Cardiac septum (tissue), 1 donor: ENCODE results near the gene DNMBP. TPM values are rescaled to one million over a fixed set of nuclear protein-coding genes. Genes with fewer than 3 reads are reported as not detected.
"Not testable (repeated sequence)": the region's sequence is repeated elsewhere in the genome, so short reads cannot be mapped to it uniquely, and the experiment has no call there.

Experiments
- DNase-seq: peaks from one replicate; pipeline ENCODE4 v3.0.0-alpha.2; 2020; ENCODE audit warnings: low spot score
- intact Hi-C: fragments of 100-400 bp; cut with DNase I; formaldehyde crosslinking; loops from one replicate; pipeline ENCODE4 v1.14.0; 2022
- total RNA-seq: library from RNA; stranded (reverse); fragmentation: NEBNext Ultra II Directional; extraction: Animal tissue kit (Norgen Biotek cat#: 25700); gene quantifications from one replicate; pipeline ENCODE4 v1.2.1, GENCODE V29; 2021
- donor health status: DM: no; HTN: no; CAD: no.

DNMBP gene
- total RNA-seq, 1 donor from 2014 or later = 5.6 TPM

DNA sequence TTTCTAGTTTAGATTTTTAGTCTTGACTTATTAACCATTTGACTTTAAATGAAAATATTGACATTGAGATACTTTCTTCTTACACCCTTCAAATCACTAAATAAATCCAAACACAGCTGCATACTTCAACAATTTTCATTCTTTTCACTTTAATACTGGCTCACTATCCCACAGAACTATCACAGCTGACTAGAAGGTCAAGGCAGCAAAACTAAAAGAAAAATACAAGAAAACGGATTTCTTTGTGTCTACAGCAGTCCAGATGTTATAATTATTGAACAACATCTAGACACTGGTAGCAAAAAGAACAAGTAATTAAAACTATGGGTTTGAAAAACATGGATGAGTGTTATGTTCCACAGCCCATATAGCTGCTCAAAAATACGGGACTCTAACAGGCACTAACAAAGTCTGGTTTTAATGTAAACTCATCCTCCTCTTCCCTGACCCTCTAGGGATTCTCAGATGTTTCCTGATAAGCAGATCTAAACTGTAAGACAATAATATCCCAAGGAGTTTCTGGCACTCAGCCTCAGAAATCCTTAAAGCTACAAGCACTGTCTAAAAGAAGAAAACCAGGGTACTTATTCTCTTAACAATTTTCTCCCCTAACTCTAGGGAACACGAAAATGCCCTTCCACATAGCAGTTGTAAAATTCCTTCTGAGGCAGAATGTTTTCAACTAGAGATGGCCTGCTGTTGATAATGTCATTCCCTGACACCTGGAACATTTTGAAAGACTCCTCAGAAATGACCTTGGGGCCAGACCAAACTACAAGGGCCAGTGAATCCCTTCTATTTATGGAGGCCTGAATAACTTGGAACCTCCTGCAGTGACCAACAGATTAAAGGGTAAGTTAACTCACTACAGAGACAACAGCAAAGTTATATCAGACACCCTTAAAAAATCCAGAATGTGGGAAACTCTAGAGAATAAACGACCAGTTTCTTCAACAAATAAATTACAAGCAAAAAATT, 12.8 kb downstream of the DNMBP start:
- intact Hi-C loops = no loop called here
- DNase-seq = no peak

DNA sequence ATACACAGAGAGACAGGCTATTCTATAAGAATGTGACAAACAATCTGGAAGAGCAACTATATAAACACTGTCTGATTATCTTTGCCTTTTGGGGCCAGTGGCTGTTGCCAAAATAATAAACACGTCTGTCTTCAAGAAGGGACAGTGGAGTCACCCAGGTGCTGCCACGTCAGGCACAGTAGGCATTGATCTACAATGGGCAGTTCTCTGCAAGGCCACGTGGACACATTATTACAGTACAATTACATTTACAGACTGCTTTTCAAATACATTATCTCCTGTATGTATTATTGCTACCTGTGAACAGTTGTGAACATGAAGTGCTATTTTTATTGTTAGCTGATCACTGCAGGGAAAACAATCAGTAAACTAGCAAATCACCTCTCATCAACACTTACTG, 14.0 kb downstream of the DNMBP start:
- DNase-seq = no peak
- intact Hi-C loops = no loop called here

DNA sequence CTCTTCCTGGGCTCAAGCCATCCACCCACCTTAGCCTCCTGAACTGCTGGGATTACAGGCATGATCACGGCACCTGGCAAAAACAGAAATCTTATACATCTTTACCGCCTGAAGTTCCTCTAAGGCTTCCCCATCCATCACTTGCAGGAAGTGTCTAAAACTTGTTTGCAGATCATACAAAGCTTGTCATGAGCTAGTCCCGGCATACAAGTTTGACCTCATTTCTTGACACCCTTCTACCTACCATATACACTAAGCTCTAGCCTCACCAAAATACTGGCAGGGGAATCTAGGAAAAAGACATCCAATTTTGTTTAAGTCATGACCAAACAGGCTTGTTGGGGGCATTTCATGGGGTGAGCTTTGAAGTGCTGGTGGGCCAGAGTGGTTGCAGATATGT, 14.5 kb downstream of the DNMBP start:
- intact Hi-C loops = no loop called here

DNA sequence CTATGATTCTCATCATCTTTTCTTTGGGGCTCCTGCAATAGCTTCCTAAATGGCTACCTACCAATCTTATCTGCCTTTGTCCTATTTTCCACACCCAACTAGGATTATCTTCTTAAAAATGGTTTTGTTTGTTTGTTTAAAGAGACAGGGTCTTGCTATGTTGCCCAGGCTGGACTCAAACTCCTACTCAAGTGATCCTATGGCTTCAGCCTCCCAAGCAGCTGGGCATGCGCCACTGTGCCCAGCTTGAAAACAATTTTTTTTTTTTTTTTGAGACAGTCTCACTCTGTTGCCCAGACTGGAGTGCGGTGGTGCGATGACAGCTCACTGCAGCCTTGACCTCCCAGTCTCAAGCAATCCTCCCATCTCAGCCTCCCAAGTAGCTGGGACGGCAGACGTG, 14.9 kb downstream of the DNMBP start:
- no peak for DNase-seq
- intact Hi-C loops = no loop called here

More for the DNA sequence above, 14.5 kb downstream of the DNMBP start:
- DNase-seq = no peak

DNA sequence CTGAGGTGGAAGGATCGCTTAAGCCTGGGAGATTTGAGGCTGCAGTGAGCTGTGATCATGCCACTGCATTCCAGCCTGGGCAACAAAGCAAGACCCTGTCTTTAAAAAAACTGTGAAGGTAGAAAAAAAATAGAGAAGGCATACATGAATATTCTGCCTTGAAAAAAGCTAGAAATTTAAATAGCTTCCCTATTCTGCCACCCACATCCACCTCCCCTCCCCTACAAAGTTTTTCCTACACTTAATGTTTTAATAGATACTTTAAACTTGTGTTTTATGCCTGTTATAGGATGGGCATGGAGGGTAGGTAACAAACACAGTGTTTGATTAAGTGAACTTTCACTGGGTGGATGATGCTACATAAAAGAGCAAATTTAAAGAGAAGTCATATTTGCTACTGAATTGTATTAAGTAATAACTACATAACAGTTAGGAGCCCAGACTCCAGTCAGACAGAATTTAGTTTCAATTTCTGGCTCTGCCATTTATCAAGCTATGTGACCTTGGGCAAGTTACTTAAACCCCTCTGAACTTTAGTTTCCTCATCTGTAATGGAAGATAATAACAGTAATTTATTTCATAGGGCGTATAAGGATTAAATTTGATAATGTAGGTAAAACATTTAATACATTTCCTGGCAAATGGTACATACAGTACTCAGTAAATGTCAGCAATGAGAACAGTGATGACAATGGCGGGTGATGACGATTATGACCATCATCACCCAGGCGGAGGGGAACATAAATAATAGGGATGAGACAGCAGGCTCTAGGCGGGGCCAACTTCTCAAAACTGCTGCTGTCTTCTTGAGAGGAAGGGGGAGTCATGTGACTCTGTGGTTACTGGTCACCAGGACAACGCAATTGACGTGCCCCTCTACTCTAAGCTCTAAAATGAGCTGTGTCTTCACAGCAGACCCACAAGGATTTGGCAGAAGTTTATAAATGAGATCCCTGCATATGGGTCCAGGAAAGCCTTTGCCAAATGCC, 15.8 kb downstream of the DNMBP start:
- intact Hi-C loops = no loop called here
- peak; percentile 85 for DNase-seq

DNA sequence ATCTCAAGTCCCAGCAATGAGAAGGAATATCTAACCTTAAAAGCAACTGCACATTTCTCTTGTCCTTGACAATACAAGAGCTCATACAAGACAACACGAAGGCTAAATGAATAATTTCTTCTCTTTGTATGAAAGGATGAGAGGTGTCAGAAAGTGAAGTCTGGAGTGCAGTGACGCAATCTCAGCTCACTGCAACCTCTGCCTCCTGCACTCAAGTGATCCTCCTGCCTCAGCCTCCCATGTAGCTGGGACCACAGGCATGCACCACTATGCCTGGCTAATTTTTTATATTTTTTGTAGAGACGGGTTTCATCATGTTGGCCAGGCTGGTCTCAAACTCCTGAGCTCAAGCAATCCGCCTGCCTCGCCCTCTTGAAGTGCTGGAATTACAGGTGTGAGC, 24.1 kb downstream of the DNMBP start:
- DNase-seq, intact Hi-C loops: not testable (repeated sequence)

DNA sequence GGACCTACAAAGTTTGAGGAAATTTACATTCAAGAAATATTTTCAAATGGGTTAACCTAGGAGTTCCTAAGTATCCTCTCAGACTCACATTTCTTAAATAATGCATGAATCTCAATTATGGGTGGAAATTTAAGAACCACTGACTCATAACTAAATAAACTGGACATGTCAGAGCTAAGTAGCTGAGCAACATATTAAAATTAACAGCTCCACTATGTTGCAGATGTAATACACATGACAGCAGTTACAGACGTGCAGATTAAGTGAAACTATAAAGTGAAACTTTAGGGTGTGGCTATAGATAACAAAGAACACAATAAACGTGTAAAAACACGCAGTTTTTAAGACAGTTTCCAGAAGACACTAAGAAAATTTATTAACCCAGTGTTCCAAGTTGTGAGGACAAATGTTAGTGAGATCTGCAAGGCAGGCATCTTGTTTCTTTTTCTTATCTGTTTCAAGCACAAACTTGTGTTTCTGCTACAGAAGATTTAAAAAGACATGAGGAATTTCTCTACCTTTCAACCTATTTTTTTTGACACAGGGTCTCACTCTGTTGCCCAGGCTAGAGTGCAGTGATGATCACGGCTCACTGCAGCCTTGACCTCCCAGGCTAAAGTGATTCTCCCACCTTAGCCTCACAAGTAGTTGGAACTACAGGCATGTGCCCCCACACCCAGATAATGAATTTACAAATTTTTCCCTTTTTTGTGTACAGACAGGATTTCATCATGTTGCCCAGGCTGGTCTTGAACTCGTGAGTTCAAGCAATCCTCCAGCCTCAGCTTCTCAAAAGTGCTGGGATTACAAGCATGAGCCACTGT, 25.3 kb downstream of the DNMBP start:
- no peak for DNase-seq
- intact Hi-C loops = no loop called here

DNA sequence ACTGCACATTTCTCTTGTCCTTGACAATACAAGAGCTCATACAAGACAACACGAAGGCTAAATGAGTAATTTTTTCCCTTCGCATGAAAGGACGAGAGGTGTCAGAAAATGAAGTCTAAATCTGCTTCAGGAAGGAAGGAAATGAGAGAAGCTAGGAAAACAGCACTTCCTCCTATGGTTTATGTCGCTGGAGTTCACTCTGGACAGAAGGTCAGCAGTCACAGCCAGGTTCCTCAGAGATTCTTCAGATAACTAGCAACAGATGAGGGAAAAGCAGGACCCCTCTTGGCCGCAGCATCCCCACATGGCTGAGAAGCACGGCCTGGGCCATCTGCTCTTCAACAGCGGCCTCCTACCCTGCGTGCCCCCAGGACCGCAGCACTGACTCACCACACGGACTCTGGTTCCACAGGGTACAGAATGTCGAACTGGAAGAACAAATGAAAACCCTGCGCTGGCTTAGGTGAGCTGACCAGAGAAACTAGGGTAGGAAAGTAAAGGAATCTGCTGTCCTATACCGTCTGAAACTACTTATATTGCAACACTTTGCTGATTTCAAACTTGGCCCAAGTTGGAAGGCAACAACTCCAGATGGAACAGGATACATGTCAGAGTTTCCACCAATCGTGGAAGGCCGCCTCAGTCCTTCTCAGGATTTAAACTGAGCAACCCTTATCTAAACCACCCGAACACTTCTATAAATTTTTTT, 26.3 kb downstream of the DNMBP start:
- intact Hi-C loops = no loop called here
- DNase-seq = no peak

DNA sequence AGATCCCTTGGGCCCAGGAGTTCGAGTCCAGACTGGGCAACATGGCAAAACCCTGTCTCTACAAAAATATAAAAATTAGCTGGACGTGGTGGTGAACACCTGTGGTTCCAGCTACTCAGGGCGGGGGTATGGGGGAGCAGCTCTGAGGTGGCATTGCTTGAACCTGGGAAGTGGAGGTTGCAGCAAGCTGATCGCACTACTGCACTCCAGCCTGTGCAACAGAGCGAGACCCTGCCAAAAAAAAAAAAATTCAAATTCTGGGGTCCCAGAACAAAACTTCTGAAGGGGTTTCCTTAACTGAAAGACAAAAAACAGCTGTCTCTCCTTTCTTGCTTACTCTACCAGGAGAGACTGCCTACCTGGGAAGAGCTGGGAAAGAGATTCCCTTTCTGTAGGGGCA, 27.0 kb downstream of the DNMBP start:
- intact Hi-C loops = no loop called here
- DNase-seq = no peak

DNA sequence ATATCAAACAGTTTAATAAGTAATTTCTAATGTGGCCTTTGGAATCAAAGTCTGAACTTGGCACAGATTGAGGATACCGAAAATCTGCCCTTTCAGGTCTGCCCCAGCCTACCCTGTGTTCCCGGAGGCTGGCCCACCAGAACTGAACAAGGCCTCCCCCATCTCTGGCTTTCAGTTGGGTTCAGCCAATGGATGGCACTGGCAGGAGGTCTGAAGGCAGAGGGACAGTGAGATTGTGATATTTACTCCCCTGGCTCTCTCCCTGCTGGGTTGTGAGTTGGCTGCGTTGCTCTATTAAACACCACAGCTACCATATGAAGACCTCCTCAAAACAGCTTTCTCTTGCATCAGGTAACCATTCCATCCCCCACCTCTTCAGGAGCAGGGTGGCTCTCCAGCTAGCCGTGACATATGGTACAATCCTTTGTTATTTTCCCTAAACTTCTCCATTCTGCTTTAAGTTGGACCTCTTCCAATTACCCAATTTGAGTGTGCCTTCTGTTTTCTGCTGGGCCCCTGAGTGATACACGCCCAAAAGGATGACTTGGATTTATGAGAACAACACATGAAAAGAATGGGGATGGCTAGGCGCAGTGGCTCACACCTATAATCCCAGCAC, 28.1 kb downstream of the DNMBP start:
- intact Hi-C loops = no loop called here
- DNase-seq = no peak

DNA sequence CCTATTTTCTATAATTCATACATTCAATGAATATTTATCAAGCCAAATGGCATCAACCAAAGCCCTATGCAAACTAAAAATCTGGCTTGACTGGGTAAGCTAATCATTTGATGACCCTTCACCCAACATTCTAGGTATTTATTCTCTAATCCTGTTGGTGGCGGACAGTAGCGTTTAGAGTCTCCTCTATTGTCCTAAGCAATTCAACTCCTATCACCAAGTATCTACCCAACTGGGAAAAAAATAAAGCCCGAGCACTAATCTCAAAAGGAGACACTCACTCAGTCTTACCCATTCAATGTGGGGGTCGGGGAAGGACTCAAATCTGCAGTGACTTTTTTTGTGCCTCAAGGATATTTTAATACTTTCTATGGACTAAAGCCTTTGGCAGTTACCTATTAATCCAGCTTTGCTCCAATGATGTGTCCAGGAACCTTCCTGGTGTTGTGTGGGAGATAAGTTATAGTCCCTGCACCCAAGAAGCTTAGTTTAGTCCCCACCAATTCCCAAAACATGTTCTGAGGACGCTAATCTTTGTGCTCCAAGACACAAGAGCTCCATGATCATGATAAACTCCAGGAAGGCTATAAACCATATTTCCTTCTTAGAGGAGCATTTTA, 30.6 kb downstream of the DNMBP start:
- no peak for DNase-seq
- intact Hi-C loops = no loop called here

DNA sequence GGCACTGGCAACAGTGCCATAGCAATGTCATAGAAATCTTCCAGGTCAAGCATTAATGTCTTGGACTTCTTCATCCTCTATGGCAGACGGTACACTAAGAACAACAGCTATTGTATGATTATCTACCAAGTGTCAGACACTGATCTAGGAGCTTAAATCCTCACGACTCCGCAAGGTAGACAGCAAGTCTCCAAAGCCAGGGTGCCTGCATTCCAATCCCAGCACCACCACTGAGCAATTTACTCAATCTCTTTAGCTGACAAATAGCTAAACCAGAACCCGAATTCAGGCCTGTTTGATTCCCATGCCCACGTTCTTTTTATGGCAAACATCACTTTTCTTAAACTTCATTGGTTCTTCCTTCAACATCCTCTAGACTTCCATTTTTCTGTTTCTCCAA, 31.8 kb downstream of the DNMBP start:
- no peak for DNase-seq
- intact Hi-C loops = loop anchor here (2.0 kb wide), 1 partner anchor 31 kb away; the partner anchor contains the start of gene DNMBP

DNA sequence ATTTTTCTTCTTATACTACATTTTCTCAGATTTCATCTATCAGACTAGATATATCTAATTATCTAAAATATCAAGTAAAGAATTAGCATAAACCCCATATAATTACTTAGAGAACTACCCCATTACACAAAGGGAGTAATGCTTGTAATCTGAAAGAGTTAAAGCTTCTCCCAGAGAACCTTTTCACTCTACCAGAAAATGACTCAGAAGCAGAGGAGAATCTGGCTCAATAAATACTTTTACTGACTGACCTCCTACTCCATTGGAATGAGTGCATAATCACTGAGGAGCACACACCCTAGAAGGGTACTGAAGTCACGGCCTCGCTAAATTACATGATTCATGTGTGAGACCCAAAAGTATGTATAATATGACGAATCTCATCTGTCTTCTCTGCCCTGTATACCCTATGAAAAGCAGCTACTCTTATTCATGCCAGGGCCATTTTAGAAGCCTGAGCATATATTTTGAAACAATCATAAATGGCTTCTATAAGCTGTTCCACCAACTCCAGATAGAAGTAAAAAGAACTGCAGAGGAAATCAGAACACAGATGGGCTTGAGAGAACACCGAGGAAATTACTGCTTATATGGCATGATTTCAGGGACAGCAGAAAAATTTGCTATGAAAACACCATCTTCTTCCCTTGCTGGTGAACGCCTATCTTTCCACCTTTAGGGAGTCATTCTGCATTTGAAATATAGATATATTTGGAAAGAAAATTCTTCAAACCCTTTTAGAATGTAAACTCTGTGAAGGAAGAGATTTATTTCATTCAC, 32.7 kb downstream of the DNMBP start:
- intact Hi-C loops = loop anchor here (2.0 kb wide), 1 partner anchor 32 kb away; the partner anchor contains the start of gene DNMBP
- no peak for DNase-seq

DNA sequence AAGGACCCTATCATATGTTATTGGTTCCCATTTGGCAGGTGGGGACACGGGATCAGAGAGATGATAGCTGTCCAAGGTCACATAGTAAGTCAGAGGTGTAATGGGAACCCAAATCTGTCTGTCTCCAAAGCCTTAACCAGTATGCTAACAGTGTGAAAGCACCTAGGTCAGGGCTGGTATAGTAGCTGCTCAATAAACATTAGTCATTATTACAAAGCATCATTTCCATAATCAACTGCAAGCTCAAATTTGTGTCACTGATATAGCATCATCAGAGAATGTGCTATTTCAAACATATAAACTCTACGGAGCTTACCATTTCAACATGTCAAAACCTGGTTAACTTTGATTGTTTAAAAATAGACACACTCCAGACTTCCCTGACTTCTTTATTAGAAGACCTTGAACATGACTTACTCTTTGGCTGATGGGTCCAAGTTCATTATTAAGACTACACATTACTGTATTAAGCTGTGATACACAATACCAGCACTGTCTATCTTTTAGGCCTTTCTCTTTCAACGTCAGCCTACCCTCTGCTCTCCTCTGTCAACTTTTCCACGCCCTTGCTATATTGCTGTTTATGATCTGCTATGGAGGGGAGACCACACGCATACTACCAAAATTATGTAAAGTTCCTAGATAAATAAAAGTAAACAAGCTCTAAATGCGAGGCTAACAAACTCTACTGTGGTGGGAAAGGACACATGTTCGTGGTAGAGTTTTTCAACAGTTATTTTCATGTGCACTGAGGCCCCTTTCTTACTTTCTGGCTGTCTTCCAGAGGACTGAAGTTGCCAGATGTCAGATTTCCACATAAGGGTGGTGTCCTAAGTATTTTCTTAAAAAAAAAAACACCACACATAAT, 33.6 kb downstream of the DNMBP start:
- intact Hi-C loops = loop anchor here (2.0 kb wide), 1 partner anchor 33 kb away; the partner anchor contains the start of gene DNMBP
- DNase-seq = no peak

DNA sequence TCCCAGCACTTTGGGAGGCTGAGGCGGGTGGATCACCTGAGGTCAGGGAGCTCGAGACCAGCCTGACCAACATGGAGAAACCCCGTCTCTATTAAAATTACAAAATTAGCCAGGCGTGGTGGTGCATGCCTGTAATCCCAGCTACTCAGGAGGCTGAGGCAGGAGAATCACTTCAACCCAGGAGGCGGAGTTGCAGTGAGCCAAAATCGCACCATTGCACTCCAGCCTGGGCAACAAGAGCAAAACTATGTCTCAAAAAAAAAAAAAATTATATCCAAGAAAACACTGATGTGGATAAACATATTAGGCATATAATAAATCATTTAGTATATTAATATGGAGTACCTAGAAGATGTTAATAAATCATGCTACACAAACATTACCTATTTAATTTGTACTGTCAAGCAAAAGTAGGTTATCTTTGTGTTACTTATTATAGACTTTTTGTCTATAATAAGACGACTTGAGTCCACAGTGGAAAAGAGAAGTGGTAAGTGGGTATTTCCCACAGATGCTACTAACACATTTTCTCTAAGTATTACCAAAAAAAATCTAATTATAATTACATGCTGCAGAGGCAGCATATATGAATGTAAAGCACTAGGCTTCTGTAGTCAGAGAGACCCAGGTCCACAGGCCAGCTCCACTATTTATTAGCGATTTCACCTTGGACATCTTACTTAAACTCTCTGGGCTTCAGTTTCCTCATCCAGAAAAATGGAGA, 34.5 kb downstream of the DNMBP start:
- DNase-seq = no peak
- intact Hi-C loops = no loop called here
